OCI-LY1 (cell line): Measurements from ENCODE around the gene CKAP2L.

Experiments
- EZH2 ChIP-seq: fragments of 200-600 bp; sonication (generic), shearing (Covaris generic); IDR thresholded peaks from 2 replicates; pipeline ENCODE4 v1.8.0; 2017; ENCODE audit warnings: borderline replicate concordance, mixed run types, mild to moderate bottlenecking, antibody characterized with exemption, low read length, moderate library complexity, mixed read lengths
- TF ChIP-seq, protein P1 (sequence below): fragments of 200-600 bp; sonication (generic), shearing (Covaris generic); IDR thresholded peaks from 2 replicates; pipeline ENCODE4 v1.5.1; 2017; ENCODE audit warnings: mild to moderate bottlenecking, antibody characterized with exemption, low read length, moderate library complexity, mixed read lengths

DNA sequence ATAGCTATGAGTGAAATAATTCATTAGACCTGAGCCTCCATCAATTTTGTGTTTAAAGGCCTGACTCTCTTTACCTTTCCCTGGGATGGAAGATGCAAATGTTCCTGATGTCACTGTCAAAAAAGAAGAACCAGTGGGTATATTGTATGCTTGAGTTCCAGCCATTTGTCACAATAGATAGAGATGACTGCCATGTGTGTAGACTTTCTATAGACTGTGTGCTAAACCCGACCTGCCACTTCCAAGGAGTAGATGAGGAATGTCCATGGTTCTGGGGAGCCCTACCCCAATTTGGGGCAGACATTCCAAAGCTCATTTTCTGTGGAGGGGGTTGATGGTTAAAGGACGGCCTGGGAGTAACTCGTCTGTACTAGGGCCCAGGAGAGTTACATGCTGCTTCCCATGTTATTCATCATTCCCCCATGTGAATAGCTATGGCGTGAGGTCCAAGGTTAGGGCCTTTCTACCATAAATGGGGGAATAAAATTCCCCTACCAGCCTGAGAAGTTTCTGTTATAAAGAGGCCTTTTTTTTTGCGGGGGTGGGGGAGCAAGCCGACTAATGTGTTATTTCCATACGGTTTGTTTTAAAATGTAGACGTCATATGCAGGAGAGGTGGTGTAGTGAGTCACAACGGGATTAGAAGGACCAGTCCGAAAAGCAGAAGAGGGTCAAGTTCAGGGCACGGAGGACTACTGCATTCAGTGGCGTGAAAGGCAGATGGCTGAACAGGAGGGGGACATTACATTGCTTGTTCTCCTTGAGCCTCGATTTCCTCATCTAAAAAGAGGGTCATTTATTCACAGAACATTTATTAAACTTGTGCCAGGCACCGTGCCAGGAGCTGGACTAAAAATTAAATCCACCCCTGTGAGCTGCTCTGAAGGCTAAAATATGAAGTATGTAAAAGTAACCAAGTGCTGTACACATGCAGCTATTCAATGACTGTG lies 48.2 kb upstream of the CKAP2L start:
- TF ChIP-seq, protein P1, sequence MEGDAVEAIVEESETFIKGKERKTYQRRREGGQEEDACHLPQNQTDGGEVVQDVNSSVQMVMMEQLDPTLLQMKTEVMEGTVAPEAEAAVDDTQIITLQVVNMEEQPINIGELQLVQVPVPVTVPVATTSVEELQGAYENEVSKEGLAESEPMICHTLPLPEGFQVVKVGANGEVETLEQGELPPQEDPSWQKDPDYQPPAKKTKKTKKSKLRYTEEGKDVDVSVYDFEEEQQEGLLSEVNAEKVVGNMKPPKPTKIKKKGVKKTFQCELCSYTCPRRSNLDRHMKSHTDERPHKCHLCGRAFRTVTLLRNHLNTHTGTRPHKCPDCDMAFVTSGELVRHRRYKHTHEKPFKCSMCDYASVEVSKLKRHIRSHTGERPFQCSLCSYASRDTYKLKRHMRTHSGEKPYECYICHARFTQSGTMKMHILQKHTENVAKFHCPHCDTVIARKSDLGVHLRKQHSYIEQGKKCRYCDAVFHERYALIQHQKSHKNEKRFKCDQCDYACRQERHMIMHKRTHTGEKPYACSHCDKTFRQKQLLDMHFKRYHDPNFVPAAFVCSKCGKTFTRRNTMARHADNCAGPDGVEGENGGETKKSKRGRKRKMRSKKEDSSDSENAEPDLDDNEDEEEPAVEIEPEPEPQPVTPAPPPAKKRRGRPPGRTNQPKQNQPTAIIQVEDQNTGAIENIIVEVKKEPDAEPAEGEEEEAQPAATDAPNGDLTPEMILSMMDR = no peak
- no peak for TF ChIP-seq EZH2
